Measurements from ENCODE around the gene PRDM12.

Gene PRDM12

DNA sequence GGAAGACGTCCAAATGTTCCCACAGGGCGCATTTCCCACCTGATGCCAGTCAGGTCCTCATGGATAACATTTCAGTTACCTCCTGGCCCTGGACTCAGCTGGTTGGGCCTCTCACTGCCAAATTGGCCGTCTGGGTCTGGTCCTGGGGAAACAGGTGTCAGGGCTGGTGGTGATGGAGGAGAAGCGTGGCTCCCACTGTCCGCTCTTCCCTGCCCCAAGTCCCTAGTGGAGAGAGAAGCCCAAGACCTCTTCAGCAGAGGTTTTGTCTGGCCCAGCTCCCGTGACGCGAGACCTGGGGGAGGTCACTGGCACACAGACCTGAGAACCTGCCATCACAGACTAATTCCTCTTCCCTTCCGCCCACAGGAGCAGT lies 27.8 kb upstream of the PRDM12 start:
- DNase-seq = no peak

DNA sequence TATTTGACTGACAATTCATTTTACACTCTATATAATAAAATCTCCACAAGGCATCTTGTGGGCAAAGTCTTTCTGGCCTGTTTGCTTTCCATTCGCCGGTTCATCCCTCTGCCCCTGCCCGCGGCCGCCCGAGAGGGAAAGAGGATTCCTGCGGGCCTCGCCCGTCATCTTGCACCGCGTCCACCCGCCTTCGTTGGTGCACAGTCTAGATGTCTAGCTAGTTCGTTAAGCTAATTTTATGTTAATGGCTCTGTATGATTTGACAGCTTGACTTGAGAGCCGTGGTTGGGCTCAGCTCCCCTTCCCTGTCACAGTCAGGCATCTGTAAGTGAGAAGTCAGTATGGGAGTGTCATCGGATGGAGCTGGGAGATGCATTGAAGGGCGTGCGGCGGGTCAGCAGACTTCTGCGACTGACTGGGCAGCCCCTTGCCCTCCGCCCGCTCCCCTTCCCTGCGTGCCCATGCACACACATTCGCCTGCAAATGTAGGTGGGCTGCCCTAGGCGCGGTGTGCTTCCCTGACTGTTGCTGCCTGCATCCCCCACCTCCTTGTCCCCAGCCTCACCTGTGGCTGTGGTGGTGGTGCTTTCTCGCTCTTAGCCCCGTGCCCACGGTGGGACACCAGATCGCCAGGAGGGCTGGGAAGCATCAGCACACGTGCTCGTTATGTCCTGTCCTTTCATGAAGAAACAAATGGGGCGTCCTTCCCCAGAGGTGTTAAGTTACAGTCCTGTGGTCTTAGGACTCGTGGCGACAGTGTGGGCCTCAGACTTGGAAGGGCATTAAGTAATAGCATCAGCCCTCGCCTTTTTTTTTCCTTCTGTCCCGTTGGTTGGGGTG lies 25.9 kb upstream of the PRDM12 start:
- no peak for DNase-seq

DNA sequence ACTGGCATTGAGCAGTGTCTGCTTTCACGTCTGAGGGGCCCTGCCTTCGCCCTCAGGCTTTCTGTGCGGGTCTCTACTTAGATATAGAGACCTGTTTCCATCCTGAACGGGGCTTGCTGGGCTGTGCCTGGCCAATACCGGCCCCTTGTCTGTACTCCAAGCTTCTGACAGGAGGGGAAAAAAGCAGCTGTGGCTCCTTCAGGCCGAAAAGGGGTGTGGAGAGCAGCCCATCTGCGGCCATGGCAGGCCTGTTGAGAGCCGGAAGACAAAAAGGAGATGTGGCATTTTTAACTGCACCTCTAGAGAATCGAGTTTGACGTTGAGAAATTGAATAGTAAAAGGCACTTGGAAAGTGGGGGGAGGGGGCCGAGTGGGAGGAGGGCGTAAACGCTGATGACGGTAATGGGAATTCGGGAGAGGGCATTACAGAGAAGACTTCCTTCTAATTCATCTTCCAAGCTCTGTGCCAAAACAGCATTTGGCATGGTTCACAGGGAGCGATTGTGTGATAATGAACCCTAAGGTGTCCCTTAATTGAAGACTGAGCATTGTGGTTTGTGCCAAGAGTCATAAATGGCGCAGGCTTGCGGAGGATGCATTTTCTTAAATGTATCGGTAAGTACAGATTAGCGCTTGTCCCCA lies 25.1 kb upstream of the PRDM12 start:
- no peak for DNase-seq

DNA sequence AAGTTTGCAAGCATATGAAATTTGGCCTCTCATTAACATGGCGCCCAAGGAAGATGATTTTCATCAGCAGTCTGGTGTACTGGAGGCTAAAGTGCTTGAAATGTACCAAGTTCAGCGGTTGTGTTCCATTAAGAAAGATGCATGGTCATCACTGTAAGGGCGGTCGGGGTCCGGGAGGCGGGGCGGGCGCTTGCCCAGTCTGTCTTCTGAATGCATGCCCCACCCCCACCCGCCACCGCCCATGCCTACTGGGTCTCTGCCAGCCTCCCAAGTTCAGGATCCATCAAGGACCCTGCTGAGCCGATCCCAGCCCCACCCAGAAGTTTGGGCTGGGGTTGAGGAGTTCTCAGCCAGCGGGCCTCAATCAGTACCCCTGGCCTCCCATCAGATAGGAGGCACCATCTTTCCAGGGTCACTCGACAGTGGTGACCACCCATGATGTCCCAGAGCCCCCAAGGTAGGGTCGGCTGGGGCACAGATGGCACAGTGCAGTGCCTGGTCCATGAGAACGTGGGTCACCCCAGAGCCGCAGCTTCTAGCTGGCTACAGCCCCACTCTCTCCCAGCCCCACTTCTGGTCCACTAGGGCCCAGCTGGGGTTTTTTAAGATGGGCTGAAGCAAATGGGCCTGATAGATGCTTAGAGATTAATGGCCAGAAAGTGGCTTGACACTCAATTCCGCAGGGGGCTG lies 24.4 kb upstream of the PRDM12 start:
- DNase-seq = no peak

DNA sequence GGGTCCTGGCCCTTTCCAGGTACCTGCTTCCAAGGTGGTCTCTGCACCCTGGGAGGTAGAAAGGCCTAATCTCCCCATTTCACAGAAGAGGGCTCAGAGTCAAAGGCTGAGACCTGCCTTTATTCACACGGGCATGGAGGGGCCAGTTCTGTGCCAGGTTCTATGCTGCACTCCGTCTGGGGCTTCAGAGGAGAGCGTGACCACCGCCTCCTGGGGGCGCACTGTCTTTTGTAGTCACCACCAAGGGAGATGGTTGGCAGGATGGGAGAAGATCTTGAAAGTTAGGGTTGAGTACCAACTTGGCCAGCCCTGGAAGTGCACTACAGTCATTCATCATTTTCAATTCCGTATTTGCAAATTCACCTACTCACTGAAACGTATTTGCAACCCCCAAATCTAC lies 23.7 kb upstream of the PRDM12 start:
- no peak for DNase-seq

DNA sequence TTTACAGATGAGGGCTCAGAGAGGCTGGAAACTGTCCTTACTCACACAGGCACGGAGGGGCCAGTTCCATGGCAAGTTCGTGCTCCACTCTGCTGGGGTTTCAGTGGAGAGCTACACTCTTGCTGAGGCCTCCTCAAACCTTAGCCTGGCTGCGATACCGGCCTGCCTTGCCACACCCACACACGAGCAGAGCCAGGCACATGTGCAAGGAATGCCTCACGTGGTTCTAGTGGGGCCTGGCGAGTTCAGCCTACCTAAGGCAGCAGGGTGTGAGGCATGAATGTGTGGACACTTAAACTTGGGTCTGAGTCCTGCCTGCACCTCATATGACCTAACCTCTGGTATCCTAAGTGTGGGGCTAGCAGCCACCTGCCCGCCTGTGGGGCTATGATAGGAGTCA lies 21.5 kb upstream of the PRDM12 start:
- no peak for DNase-seq

DNA sequence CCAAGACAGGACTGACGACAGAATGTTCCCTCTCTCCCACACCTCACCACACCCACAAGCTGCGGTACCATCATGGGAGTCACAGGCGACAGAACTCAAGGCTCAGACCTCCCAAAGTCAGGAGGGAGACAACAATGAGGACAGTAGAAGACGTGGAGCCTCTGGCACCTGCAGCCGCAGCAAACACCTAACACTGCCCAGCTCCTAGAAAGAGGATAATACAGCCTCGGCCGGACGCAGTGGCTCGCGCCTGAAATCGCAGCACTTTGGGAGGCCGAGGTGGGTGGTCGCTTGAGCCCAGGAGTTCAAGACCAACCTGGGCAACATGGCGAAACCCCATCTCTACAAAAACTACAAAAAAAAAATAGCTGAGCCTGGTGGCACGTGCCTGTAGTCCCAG lies 13.2 kb upstream of the PRDM12 start:
- no peak for DNase-seq

DNA sequence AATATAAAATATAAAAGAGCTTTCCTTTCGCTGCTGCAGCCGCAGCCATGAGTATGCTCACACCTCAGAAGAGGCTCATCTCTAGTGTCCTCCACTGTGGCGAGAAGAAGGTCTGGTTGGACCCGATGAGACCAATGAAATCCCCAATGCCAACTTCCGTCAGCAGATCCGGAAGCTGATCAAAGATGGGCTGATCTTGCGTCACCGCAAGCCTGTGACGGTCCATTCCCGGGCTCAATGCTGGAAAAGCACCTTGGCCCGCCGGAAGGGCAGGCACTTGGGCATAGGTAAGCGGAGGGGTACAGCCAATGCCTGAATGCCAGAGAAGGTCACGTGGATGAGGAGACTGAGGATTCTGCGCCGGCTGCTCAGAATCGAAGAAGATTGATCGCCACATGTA lies 12.6 kb upstream of the PRDM12 start:
- no peak for DNase-seq

DNA sequence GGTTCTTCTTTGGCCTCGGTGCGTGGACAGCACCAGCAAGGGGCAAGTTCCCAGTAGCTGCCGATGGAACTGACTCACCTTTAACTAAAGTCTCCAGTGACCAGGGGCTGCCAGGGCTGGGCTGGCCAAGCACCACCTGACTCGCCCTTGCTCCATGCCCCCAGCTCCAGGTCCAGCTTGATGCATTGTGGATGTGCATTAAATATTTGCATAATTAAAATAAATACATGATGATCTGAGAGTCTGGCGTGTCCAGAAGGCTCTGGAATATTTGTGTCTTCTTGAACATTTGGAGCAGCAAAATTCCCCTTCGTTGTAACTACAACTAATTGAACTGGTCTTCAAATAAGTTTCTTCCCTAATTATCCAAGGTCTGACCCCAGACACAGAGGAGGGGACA lies 9.5 kb upstream of the PRDM12 start:
- DNase-seq = no peak

DNA sequence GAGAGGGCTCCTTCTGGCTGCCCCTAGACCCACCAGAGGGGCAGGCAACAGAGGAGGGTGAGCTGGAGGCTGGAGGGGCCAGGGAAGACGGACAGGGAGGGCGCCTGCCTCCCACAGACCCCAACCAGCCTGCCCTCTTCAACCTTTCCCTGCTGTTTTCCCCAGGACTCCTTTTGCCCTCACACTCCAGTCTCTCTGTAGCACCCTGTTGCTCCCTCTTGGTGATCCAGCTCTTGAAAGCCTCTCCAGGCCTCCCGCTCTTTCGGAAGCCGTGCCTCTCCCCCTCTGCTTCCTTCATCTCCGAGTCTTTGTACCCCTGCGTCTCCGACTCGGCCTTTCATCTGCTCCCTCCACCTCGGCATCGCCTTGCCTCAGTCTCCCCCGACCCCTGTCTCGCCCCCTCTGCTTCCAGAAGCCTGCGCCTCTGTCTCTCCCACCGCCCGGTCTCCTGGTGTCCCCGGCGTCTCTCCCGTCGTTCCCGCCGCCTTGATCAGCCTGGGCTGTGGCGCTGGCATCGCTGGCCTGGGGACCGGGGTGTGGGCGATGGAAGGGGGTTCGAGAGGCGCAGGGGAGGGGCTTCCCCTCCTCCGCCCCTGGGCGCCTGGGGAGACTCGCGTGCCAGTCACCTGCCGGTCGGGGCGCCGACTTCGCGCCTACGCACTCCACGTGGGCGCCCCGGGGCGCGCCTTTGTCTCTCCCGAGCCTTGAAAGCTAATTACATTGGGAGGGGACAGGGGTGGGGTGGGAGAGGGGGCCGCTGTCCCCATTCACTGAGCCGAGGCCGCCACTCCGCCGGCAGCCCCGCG lies 5.3 kb upstream of the PRDM12 start:
- no peak for DNase-seq

DNA sequence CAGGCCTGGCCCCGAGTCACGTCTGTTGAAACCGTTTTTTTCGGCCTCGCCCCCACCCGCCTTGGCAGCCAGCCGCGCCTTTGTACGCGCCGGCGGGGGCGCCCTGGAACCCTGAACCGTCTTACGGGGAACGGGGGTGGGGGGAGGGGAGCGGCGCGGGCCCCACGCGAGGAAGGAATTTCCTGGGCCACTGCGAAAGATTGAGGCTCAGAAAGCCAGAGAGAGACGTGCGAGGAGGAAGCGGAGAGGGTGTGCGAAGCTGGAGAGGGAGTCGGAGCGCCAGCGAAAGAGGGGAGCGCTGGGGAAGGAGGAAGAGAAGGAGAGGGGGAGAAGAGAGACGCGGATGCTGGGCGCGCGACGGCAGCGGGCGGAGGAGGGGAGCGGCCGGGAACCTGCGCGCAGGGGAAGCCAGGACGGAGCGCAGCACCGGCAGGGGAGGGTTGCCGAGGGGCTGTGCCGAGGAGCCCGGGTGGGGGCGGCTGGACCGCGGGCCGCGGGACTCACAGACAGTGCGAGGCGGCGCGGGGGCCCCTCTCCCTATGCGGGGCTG lies 4.6 kb upstream of the PRDM12 start:
- no peak for DNase-seq

DNA sequence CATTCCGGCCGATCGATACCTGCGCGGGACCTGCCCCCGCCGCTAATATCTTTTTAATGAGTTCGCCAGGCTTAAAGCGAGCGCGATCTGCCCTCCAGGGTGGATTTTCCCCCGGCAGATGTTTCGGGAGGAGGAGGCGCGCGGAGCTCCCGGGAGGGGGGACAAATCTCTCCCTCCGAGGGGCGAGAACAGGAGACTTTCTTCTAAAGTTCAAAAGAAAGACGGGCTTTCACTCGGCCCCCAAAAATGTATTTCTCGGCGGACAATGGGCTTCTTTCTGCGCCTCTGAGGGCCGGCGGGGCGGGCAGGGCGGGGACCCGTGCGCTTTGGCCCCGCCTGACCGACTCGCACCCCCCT lies 4.1 kb upstream of the PRDM12 start:
- DNase-seq = no peak

DNA sequence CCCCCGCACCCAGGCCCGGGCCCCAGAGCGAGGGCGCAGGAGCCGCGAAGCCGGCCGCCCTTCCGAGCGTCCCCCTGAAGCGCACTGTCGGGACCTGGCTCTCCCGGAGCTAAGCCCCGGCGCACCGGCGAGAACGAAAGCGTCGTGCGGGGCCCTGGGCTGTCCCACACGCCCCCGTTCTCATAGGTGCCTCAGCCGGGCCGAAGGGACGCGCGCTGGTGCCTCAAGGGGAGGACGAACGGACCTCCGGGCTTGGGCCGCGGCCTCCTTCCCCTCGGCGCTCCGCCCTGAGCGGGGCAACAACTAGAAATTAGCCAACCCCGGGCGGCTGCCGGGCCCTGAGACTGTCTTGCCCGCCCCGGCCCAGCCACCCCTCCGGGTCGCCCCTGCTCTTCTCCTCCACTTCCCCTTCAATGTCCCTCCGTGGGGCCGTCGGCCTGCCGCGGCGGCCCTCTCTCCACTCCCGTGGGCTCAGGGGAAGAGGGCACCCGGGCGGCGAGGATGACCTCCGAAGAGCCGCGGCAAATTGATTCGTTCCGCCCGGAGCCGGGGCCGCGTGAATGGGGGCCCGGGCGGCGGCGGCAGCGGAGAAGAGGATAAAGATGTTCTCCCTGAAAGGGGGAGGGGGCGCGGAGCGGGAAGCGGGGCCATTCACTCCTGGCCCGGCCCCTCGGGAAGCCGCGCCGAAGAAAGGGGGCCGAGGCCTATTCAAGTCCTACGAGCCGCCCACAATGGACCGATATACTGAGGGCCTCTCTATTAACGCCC lies 3.5 kb upstream of the PRDM12 start:
- no peak for DNase-seq

DNA sequence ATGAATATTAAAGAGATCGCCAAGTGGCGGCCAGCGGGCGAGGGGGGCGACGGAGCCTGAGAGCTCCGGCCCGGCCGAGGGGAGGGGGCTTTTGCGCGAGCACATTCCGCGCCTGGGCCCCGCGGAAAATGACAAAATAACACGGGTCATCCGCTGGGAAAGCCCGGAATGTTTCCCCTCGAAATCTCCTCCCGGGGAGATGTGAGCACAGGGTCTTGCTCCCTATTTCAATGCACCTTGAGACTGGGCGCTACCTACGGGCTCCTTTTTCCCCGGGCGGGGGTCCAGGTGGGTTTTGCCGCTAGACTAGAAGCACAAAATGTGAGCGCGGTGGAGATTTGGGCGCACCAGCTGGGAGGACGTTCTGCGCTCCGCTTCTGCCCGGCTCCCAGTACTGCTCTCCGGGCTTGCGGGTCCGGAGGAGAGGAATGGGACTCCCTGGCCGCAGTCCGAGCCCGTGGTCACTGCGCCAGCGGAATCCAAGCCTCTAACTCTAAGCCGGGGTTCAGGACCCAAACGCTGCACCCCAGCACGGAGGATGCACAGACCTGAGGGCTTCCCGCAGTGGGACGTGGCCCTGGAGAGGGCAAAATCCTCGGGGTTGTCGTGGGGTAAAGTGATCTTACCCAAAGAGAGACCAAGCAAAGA lies 2.8 kb upstream of the PRDM12 start:
- no peak for DNase-seq

DNA sequence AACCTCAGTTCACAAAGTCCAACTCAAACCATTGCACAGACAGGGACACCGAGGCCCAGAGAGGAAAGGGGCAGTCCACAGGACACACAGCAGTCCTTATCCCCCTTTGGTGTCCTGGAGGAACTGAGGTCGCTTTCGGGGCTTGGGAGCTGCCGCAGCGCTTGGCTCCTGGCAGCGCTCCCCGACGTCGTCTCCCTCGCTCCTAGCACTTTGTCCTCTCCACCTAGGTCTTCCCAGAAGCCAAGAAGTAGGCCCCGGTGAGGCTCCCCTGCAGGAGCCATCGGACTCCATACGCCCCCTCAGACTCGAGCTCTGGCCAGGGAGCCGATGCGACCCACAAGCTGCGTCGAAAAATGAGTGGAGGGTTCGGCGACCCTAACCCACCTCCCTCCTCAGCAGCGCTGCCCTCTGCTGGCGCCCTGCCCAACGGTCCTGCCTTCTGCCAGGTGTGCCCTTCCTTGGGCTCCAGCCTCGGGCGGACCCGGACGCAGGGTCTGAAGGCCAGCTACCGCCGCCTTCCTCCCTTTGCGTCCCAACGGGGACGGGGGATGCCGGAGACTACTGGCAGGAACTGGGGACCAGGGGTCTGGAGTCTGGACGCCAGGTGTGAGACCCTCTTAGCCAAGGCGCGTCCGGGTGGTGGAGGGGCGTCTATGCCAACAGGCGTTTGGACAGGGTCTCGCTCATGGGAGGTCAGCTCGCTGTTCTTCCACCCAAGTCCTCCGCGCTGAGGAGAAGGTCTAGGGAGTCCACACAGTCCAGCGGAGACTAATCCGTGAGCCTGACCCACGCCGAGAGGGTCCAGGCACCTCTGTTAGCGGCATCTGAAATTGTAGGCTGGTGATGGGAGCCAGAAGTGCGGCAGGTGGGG lies 2.1 kb upstream of the PRDM12 start:
- DNase-seq = no peak

DNA sequence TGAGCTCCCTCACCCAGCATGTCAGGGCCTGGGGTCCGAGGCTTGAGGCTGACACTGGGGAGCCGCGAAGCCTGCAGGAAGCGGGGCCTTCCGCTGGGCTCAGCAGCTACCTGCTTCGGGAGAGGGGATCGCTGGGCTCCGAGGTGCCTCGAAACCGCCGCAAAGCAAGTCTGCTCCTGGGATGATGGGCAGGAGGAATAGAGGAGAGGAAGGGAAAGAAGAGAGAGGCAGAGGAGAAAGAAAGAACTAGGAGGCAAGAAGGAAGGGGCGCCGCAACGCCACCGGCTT lies 1.5 kb upstream of the PRDM12 start:
- no peak for DNase-seq

DNA sequence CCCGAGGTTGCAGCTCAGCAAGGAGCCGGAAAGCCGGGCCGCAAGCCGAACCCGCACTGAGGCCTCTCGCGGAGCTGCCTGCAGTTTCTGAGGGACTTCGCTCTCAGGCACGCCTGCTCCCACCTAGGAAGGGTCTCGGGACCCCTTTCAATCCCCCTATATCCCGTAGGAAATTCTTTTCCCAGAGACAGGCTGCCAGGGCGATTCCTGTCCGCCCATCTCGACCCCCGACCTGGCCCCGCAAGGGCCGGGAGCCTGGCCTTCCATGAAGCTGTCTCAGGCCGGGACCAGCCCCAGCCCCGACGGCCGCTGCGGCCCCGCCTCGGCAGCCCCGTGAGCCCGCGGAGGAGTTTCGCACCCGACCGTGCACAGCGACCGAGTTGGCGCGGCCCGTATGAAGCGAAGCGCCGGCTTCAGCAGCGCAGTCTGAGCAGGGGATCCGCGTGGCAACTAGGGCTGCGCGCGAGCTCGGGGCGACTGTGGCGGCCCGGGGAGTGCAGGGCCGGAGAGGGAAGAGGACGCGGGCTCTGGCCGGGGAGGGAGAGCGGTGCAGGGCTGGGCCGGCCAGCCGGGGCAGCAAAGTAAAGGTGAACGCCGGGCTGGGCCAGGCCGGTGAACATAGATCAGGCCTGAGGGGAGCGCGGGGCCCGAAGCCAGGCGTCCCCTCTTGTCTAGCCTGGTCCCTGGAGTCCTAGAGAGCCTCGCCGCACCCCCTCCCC lies 977 bp upstream of the PRDM12 start:
- DNase-seq = no peak

DNA sequence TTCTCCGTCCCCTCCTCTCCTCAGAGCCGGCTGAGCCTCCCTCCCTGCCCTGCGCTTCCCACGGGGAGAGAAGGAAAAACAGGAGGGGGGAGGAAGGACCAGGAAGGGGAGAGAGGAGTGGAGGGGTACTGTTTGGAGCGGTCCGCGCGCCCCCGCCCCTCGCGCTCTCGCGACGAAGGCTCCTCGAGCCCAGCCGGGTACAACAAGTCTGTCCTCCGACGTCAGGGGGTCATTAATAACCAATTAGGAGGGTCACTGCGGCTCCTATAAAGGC lies 480 bp upstream of the PRDM12 start:
- DNase-seq = no peak

DNA sequence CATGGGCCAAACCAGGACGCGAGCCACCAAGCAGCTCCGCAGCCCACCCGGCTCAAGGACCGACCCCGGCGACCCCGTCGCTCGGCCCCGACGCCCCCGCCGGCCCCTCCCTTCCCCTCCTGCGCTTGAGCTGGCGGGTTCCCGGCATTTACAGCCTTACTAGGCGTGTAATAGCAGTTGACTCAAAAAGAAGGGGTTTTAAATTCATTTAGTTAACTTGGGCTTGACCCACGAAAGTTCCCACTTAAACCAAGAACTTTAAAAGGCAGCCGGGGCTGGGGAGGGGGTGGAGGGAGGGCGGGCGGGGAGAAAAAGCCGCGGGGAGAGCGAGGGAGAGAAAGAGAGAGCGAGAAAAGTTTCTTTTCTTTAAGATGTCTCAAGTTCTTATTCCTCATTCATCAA lies 636 bp downstream of the PRDM12 start:
- DNase-seq = no peak
